KMS-11 (cell line): ENCODE results near the gene MMP25.

ENCODE experiments used
- H2AFZ ChIP-seq: fragments of 200-600 bp; sonication (generic); 2 replicates; pipeline ENCODE4 v1.6.1; 2016; ENCODE audit warnings: antibody characterized with exemption, mixed run types, low read depth
- H3K27ac ChIP-seq: fragments of 200-600 bp; sonication (generic); 2 replicates; pipeline ENCODE4 v1.6.1; 2016; ENCODE audit warnings: mild to moderate bottlenecking, mixed run types
- H3K27me3 ChIP-seq: fragments of 200-600 bp; sonication (generic); 2 replicates; pipeline ENCODE4 v1.6.1; 2017; ENCODE audit warnings: mild to moderate bottlenecking, low read depth, mixed run types, moderate library complexity; ENCODE audit not compliant: insufficient read depth
- H3K36me3 ChIP-seq: fragments of 200-600 bp; sonication (generic); 2 replicates; pipeline ENCODE4 v1.6.1; 2017; ENCODE audit warnings: mild to moderate bottlenecking, mixed run types; ENCODE audit not compliant: insufficient read depth
- H3K4me1 ChIP-seq: fragments of 200-600 bp; sonication (generic); 2 replicates; pipeline ENCODE4 v1.6.1; 2016; ENCODE audit warnings: mild to moderate bottlenecking, low read depth, mixed run types; ENCODE audit not compliant: poor library complexity, severe bottlenecking
- H3K4me2 ChIP-seq: fragments of 200-600 bp; sonication (generic); 2 replicates; pipeline ENCODE4 v1.7.0; 2016; ENCODE audit warnings: mild to moderate bottlenecking, mixed run types
- H3K4me3 ChIP-seq: fragments of 200-600 bp; sonication (generic); IDR thresholded peaks from 2 replicates; pipeline ENCODE4 v1.6.1; 2017; ENCODE audit warnings: low read depth, low read length, mixed read lengths; ENCODE audit not compliant: insufficient read depth
- H3K79me2 ChIP-seq: fragments of 200-600 bp; sonication (generic); 2 replicates; pipeline ENCODE4 v1.6.1; 2016; ENCODE audit warnings: low read depth, mixed run types; ENCODE audit not compliant: insufficient read depth
- H3K9ac ChIP-seq: fragments of 200-600 bp; sonication (generic); 2 replicates; pipeline ENCODE4 v1.6.1; 2016; ENCODE audit warnings: mild to moderate bottlenecking, mixed run types
- H4K20me1 ChIP-seq: fragments of 200-600 bp; sonication (generic); 2 replicates; pipeline ENCODE4 v1.6.1; 2016; ENCODE audit warnings: mild to moderate bottlenecking, mixed run types; ENCODE audit not compliant: insufficient read depth
- TF ChIP-seq, protein P1 (sequence below): fragments of 200-600 bp; sonication (generic); conservative IDR thresholded peaks from 2 replicates; pipeline ENCODE4 v1.6.1; 2017; ENCODE audit warnings: low read depth, mild to moderate bottlenecking, antibody characterized with exemption, low read length, moderate library complexity, mixed read lengths

The MMP25 gene

GRCh38 chr16:3101841-3102470, 55.6 kb downstream of the MMP25 start:
- TF ChIP-seq, protein P1, sequence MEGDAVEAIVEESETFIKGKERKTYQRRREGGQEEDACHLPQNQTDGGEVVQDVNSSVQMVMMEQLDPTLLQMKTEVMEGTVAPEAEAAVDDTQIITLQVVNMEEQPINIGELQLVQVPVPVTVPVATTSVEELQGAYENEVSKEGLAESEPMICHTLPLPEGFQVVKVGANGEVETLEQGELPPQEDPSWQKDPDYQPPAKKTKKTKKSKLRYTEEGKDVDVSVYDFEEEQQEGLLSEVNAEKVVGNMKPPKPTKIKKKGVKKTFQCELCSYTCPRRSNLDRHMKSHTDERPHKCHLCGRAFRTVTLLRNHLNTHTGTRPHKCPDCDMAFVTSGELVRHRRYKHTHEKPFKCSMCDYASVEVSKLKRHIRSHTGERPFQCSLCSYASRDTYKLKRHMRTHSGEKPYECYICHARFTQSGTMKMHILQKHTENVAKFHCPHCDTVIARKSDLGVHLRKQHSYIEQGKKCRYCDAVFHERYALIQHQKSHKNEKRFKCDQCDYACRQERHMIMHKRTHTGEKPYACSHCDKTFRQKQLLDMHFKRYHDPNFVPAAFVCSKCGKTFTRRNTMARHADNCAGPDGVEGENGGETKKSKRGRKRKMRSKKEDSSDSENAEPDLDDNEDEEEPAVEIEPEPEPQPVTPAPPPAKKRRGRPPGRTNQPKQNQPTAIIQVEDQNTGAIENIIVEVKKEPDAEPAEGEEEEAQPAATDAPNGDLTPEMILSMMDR: no peak
- H2AFZ ChIP-seq: no peak overlapping the region
- no peaks in the 10 kb centered on the region for H3K36me3 ChIP-seq
- H3K27me3 ChIP-seq: peaks cover 8% of the 10 kb centered on the region; the same call in 1 of the 2 replicates
- no peaks in the 10 kb centered on the region for H3K79me2 ChIP-seq
- H3K4me1 ChIP-seq: peaks cover 11% of the 10 kb centered on the region
- H3K4me3 ChIP-seq: no peak overlapping the region
- no peak overlapping the region for H3K27ac ChIP-seq
- H3K4me2 ChIP-seq: no peak overlapping the region
- H3K9ac ChIP-seq: no peak overlapping the region
- H4K20me1 ChIP-seq: no peaks in the 10 kb centered on the region

GRCh38 chr16:3106205-3106928, 60.0 kb downstream of the MMP25 start:
- no peaks in the 10 kb centered on the region for H4K20me1 ChIP-seq
- TF ChIP-seq, protein P1: no peak
- H3K27ac ChIP-seq: peak overlapping the region; percentile 45

More at GRCh38 chr16:3106205-3106928, 60.0 kb downstream of the MMP25 start:
- peak overlapping the region; percentile 76 for H3K9ac ChIP-seq
- peaks cover 31% of the 10 kb centered on the region; the same call in 1 of the 2 replicates for H3K27me3 ChIP-seq
- H2AFZ ChIP-seq: peak overlapping the region; percentile 84
- H3K4me3 ChIP-seq: no peak overlapping the region
- H3K36me3 ChIP-seq: no peaks in the 10 kb centered on the region
- H3K4me2 ChIP-seq: peak overlapping the region; percentile 99
- H3K79me2 ChIP-seq: no peaks in the 10 kb centered on the region
- peaks cover 8% of the 10 kb centered on the region for H3K4me1 ChIP-seq
